Measurements from ENCODE around the gene C1orf52. TPM values are rescaled to one million over a fixed set of nuclear protein-coding genes. Genes with fewer than 3 reads are reported as not detected.

Gene C1orf52
- total RNA-seq (ENCODE audit: unreplicated experiment) = 53.7 TPM
- long read RNA-seq, transcript C1orf52-201 (4 exons, 3,391 nt) = minor isoform, 21 of 51 reads
- long read RNA-seq, transcript C1orf52-203 (3 exons, 1,219 nt) = major isoform, 28 of 51 reads
- long read RNA-seq, partial matches to known transcripts = 2 of 51 reads
- long read RNA-seq, other reads (novel, unspliced or antisense) = 0 of 51 reads

DNA sequence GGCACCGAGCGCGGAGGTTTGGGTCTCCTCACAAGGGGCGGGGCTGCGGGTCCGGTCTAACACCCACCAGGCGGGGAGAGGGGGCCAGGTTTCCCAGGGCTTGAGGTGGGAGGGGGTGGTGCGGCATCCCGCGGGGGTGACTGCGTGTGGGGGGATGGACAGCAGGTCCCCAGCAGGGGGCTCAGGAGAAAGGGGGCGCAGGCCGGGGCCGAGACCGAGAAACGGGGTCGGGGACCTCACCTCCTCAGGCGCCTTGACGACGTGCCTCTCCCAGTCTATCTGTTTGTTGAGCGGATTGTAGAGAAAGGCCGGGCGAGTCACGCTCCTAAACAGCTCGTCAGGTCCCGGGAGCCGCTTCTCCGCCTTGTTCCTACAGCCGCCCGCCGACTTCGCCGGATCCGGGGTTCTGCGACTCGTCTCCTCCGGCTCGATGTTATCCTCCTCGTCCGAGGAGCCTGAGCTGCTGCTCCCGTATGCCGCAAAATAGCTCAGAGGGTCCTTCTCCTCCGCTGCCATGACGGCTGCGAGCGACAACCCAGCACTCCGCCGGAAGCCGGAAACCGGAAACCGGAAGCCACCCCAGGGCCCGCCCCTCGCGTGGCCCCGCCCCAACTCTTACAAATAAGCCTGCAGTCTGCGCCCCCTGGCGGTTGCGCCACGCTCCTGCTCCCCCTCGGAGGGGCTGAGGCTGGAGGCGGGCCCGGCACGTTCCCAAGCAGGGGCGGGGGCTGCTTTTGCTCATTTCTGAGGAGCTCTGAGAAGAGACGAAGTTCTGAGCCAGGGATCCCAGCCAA is at the start of gene C1orf52:
C1orf52 (minus strand) TSS at position 545 of the 794 bp plus-strand sequence; CDS start at position 516, 29 bp downstream.
- H3K36me3 Mint-ChIP-seq (ENCODE audit: unreplicated experiment) = peaks cover 12% of the 10 kb centered on the region
- DNase-seq = peak; percentile 99

DNA sequence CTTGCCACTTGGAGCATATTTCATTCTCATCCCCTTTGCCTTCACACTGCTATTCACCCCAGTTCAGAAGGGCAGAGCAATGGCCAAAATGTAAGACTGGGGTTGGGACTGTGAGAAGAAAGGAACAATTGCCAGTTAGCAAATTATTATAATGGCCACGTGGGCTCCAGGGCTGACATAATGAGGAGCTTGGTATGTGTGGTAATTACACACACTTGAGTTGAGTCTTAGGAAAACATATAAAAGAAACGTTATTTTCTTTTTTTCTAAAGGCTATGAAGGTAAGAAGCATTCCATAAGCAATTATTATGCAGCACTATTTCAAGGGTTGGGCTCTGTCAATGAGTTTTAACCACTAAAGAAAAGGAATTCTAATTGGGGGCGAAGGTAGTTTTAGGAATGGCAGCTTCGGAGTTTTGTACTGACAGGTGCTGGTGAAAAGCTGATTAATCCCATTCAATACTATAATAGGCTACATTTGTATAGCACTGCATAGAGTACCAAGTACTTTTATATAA is 49.4 kb upstream of the C1orf52 start:
- H3K4me1 Mint-ChIP-seq (ENCODE audit: low read depth, unreplicated experiment) = peaks cover 4% of the 10 kb centered on the region
- DNase-seq = no peak
- no peaks in the 10 kb centered on the region for H3K36me3 Mint-ChIP-seq (ENCODE audit: unreplicated experiment)
- TF ChIP-seq, protein P1, sequence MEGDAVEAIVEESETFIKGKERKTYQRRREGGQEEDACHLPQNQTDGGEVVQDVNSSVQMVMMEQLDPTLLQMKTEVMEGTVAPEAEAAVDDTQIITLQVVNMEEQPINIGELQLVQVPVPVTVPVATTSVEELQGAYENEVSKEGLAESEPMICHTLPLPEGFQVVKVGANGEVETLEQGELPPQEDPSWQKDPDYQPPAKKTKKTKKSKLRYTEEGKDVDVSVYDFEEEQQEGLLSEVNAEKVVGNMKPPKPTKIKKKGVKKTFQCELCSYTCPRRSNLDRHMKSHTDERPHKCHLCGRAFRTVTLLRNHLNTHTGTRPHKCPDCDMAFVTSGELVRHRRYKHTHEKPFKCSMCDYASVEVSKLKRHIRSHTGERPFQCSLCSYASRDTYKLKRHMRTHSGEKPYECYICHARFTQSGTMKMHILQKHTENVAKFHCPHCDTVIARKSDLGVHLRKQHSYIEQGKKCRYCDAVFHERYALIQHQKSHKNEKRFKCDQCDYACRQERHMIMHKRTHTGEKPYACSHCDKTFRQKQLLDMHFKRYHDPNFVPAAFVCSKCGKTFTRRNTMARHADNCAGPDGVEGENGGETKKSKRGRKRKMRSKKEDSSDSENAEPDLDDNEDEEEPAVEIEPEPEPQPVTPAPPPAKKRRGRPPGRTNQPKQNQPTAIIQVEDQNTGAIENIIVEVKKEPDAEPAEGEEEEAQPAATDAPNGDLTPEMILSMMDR (IDR thresholded peaks at IDR 0.05; ENCODE audit: partially characterized antibody, unreplicated experiment) = no peak
- H3K27ac Mint-ChIP-seq (ENCODE audit: unreplicated experiment) = no peak overlapping the region
- H3K4me3 Mint-ChIP-seq (ENCODE audit: unreplicated experiment) = no peak overlapping the region
- no peaks in the 10 kb centered on the region for H3K27me3 Mint-ChIP-seq (ENCODE audit: unreplicated experiment)
- peaks cover 3% of the 10 kb centered on the region for H3K9me3 Mint-ChIP-seq (ENCODE audit: unreplicated experiment)

More for the DNA sequence above, at the start of gene C1orf52:
- Mint-ChIP-seq H3K27me3 (ENCODE audit: unreplicated experiment) (peaks cover 3% of the 10 kb centered on the region), H3K27ac (ENCODE audit: unreplicated experiment) (peak within 1 kb of the TSS; percentile 91), H3K4me3 (ENCODE audit: unreplicated experiment) (peak within 1 kb of the TSS; percentile 96), H3K4me1 (ENCODE audit: low read depth, unreplicated experiment) (peaks cover 7% of the 10 kb centered on the region), H3K9me3 (ENCODE audit: unreplicated experiment) (peaks cover 5% of the 10 kb centered on the region)
- TF ChIP-seq, protein P1 (IDR thresholded peaks at IDR 0.05; ENCODE audit: partially characterized antibody, unreplicated experiment) = peak; percentile 99

DNA sequence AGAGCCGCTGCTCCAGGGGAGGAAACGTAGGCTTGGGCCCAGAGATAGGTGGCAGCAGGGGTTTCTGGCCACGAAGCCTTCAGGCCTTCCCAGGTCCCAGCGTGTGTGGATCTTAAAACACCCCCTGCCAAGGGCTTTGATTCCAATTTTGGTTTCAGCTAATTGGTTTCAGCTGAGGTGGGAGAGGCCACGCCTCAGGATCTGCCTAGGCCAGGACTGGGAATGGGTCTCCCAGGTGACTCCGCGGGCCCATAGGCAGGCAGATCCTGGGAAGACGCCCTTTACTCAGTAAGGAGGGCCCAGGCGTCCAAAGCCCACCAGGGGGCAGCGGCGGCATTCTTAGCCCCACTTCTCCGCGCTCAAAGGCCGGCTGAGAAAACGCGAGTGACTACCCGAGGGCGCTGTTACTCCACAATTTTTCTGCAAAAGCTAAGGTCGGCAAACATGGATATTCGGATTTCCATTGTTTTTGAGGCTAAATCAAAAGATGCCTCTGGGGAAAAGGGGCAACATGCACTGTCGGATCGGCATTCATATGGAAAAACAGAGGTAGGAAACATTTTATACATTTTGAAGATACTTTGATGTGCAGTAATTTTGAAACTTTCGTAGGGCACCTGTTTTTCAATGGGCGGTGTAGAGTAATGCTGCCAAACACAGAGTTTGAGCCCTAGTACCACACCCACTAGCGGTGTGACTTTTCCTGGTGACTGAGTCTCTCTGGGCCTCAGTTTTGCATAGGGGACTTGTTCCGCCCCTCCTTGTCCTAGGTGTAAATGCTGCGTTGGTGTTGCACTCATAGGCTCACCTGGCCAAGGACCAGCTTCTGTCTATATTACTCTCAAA is 48.7 kb upstream of the C1orf52 start:
- H3K27ac Mint-ChIP-seq (ENCODE audit: unreplicated experiment) = no peak overlapping the region

DNA sequence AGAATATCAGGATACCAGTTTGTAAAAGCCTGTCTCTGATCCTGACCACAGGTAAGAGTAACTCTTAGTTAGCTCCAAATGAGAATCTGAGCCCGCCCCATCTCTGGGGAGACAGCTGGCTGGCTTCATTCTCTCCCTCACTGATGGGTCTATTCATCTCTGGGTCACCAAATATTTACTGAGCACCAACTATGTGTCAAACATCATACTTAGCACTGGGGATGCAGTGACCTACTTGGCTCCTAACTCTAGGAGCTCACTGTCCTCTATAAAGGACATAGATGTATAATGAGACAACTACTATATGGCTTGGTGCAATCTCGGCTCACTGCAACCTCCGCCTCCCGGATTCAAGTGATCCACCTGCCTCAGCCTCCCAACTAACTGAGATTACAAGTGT is 46.8 kb upstream of the C1orf52 start:
- Mint-ChIP-seq H3K36me3 (ENCODE audit: unreplicated experiment) (no peaks in the 10 kb centered on the region), H3K4me3 (ENCODE audit: unreplicated experiment) (no peak overlapping the region), H3K4me1 (ENCODE audit: low read depth, unreplicated experiment) (no peaks in the 10 kb centered on the region), H3K27ac (ENCODE audit: unreplicated experiment) (no peak overlapping the region), H3K27me3 (ENCODE audit: unreplicated experiment) (no peaks in the 10 kb centered on the region), H3K9me3 (ENCODE audit: unreplicated experiment) (peaks cover 2% of the 10 kb centered on the region)
- DNase-seq = no peak
- TF ChIP-seq, protein P1 (IDR thresholded peaks at IDR 0.05; ENCODE audit: partially characterized antibody, unreplicated experiment) = no peak

More for the DNA sequence above, 48.7 kb upstream of the C1orf52 start:
- TF ChIP-seq, protein P1 (IDR thresholded peaks at IDR 0.05; ENCODE audit: partially characterized antibody, unreplicated experiment) = peak; percentile 79
- H3K36me3 Mint-ChIP-seq (ENCODE audit: unreplicated experiment) = no peaks in the 10 kb centered on the region
- DNase-seq = peak; percentile 93
- H3K4me1 Mint-ChIP-seq (ENCODE audit: low read depth, unreplicated experiment) = peaks cover 4% of the 10 kb centered on the region
- no peak overlapping the region for H3K4me3 Mint-ChIP-seq (ENCODE audit: unreplicated experiment)
- H3K27me3 Mint-ChIP-seq (ENCODE audit: unreplicated experiment) = no peaks in the 10 kb centered on the region
- H3K9me3 Mint-ChIP-seq (ENCODE audit: unreplicated experiment) = peaks cover 3% of the 10 kb centered on the region
